Left lung (tissue), 10 donors: Measurements from ENCODE around the gene SLCO4A1. TPM values are rescaled to one million over a fixed set of nuclear protein-coding genes. Genes with fewer than 3 reads are reported as not detected.
A peak's percentile ranks its signal among the peaks of the same experiment; 100 is the strongest.

Experiments
- ATAC-seq: fragments of 200-7000 bp; cut with Tn5 transposase; one replicate; pipeline ENCODE4 v1.9.1; 2020; ENCODE audit warnings: moderate library complexity
- DNase-seq, 4 donors: peaks; one replicate each; pipeline ENCODE4 v3.0.0-alpha.2; 2013 to 2020
- H3K27ac ChIP-seq, 2 donors: fragments of 200-600 bp; sonication (generic) in 1 of 2; one replicate each; pipeline versions ENCODE4 v1.5.0 to v1.8.0; 2020 to 2021
- H3K27me3 ChIP-seq, 2 donors: fragments of 200-600 bp; sonication (generic) in 1 of 2; one replicate each; pipeline versions ENCODE4 v1.5.0 to v1.8.0; 2020 to 2021
- H3K36me3 ChIP-seq, 2 donors: fragments of 200-600 bp; sonication (generic) in 1 of 2; one replicate each; pipeline versions ENCODE4 v1.5.0 to v1.8.0; 2020 to 2021
- H3K4me1 ChIP-seq, 2 donors: fragments of 200-600 bp; one replicate each; pipeline ENCODE4 v1.8.0; 2021
- H3K4me3 ChIP-seq, 2 donors: fragments of 200-600 bp; sonication (generic) in 1 of 2; one replicate each; pipeline versions ENCODE4 v1.5.0 to v1.8.0; 2020 to 2021; ENCODE audit warnings: mild to moderate bottlenecking in 1 of 2
- H3K9me3 ChIP-seq, 2 donors: fragments of 200-600 bp; sonication (generic) in 1 of 2; one replicate each; pipeline versions ENCODE4 v1.5.0 to v1.8.0; 2020 to 2021
- CTCF ChIP-seq, 2 donors: fragments of 200-600 bp; sonication (generic) in 1 of 2; IDR thresholded peaks; one replicate each; pipeline versions ENCODE4 v1.5.0 to v1.8.0; 2021; ENCODE audit warnings: antibody characterized with exemption in 2 of 2
- intact Hi-C, 2 donors: fragments of 100-400 bp; cut with DNase I; formaldehyde crosslinking; loops; one replicate each; pipeline versions ENCODE4 v1.11.2 to v1.14.2; 2022
- polyA plus RNA-seq, 6 donors: library from polyadenylated mRNA; unstranded; fragments of 120-200 nt; gene quantifications; one replicate each; pipeline ENCODE4 v1.2.1, GENCODE V29; 2013; ENCODE audit not compliant: insufficient read length in 6 of 6
- total RNA-seq, 2 donors: library from RNA; stranded (reverse); fragmentation: NEBNext Ultra II Directional; extraction: Animal tissue kit (Norgen Biotek cat#: 25700); gene quantifications; one replicate each; pipeline ENCODE4 v1.2.1, GENCODE V29; 2021
- donor health status: DM: no; HTN: yes; CAD: no.
- donor health status: DM: no; HTN: no; CAD: no.

The SLCO4A1 gene
- total and polyA plus RNA-seq, 8 donors = 0.20 to 47.2 (median 0.60) TPM

GRCh38 chr20:62609811-62610757 is 32.2 kb upstream of the SLCO4A1 start:
- peaks cover 5 to 27% of the 10 kb centered on the region in 2 donors for H3K4me1 ChIP-seq
- no peak overlapping the region for H3K27ac ChIP-seq
- H3K4me3 ChIP-seq = no peak overlapping the region
- DNase-seq (peak in 1 of 4 donors; percentile 58), ATAC-seq (no peak)
- TF ChIP-seq CTCF (IDR thresholded peaks at IDR 0.05) = no peak
- peaks cover 0 to 18% of the 10 kb centered on the region in 2 donors for H3K27me3 ChIP-seq
- no peaks in the 10 kb centered on the region for H3K36me3 ChIP-seq
- no peaks in the 10 kb centered on the region for H3K9me3 ChIP-seq
- intact Hi-C loops = no loop called here

- Histone ChIP-seq H3K36me3 (no peaks in the 10 kb centered on the region), H3K4me1 (peaks cover under 1 to 20% of the 10 kb centered on the region in 2 donors), H3K4me3 (no peak overlapping the region), H3K9me3 (no peaks in the 10 kb centered on the region), H3K27me3 (peaks cover 0 to 18% of the 10 kb centered on the region in 2 donors), H3K27ac (no peak overlapping the region)
- ATAC-seq (no peak), DNase-seq (peak in 1 of 4 donors; percentile 48)
- intact Hi-C loops = no loop called here
- no peak for TF ChIP-seq CTCF (IDR thresholded peaks at IDR 0.05)
Observed at GRCh38 chr20:62611012-62611411, 31.3 kb upstream of the SLCO4A1 start.

- H3K4me3 ChIP-seq = no peak overlapping the region
- H3K36me3 ChIP-seq = no peaks in the 10 kb centered on the region
- no peak for ATAC-seq
- H3K4me1 ChIP-seq = peaks cover 0 to 20% of the 10 kb centered on the region in 2 donors
- peak in 1 of 4 donors; percentile 44 for DNase-seq
- no peak overlapping the region for H3K27ac ChIP-seq
- H3K27me3 ChIP-seq = peaks cover 0 to 13% of the 10 kb centered on the region in 2 donors
- no peaks in the 10 kb centered on the region for H3K9me3 ChIP-seq
- intact Hi-C loops = no loop called here
- TF ChIP-seq CTCF (IDR thresholded peaks at IDR 0.05) = no peak
Observed at GRCh38 chr20:62611819-62612218, 30.5 kb upstream of the SLCO4A1 start.

- no peak overlapping the region for H3K27ac ChIP-seq
- intact Hi-C loops = no loop called here
- H3K27me3 ChIP-seq = peaks cover 0 to 11% of the 10 kb centered on the region in 2 donors
- no peak for TF ChIP-seq CTCF (IDR thresholded peaks at IDR 0.05)
- ATAC-seq (no peak), DNase-seq (peak in 1 of 4 donors; percentile 43)
- H3K4me3 ChIP-seq = no peak overlapping the region
- H3K4me1 ChIP-seq = peaks cover 0 to 35% of the 10 kb centered on the region in 2 donors
- H3K36me3 ChIP-seq = no peaks in the 10 kb centered on the region
- no peaks in the 10 kb centered on the region for H3K9me3 ChIP-seq
Observed at GRCh38 chr20:62614085-62614960, 28.0 kb upstream of the SLCO4A1 start.
